Measurements from ENCODE around the gene RC3H1.
"Not testable (repeated sequence)": the region's sequence is repeated elsewhere in the genome, so short reads cannot be mapped to it uniquely, and the experiment has no call there.

The RC3H1 gene

GRCh38 chr1:174022080-174022975 is at the start of gene RC3H1:
TSS of gene RC3H1 (minus strand) at chr1:174022357. CDS start at chr1:173992985, 29,372 bp downstream.
- no peak for DNase-seq (ENCODE audit: low read depth)

GRCh38 chr1:174070614-174071013 is 48.5 kb upstream of the RC3H1 start:
- DNase-seq (ENCODE audit: low read depth) = no peak

GRCh38 chr1:174068000-174068399 is 45.8 kb upstream of the RC3H1 start:
- DNase-seq (ENCODE audit: low read depth) = peak; percentile 14

- DNase-seq (ENCODE audit: low read depth) = no peak
Measured at GRCh38 chr1:174060090-174060489, 37.9 kb upstream of the RC3H1 start.

GRCh38 chr1:174058624-174059023 is 36.5 kb upstream of the RC3H1 start:
- no peak for DNase-seq (ENCODE audit: low read depth)

- DNase-seq (ENCODE audit: low read depth) = not testable (repeated sequence)
Measured at GRCh38 chr1:174056609-174057008, 34.5 kb upstream of the RC3H1 start.

- not testable (repeated sequence) for DNase-seq (ENCODE audit: low read depth)
Measured at GRCh38 chr1:174055797-174056196, 33.6 kb upstream of the RC3H1 start.

- DNase-seq (ENCODE audit: low read depth) = no peak
Measured at GRCh38 chr1:174053826-174054225, 31.7 kb upstream of the RC3H1 start.

- no peak for DNase-seq (ENCODE audit: low read depth)
Measured at GRCh38 chr1:174052621-174053020, 30.5 kb upstream of the RC3H1 start.

GRCh38 chr1:174051956-174052355 is 29.8 kb upstream of the RC3H1 start:
- no peak for DNase-seq (ENCODE audit: low read depth)

GRCh38 chr1:174049514-174049913 is 27.4 kb upstream of the RC3H1 start:
- no peak for DNase-seq (ENCODE audit: low read depth)

GRCh38 chr1:174044418-174045222 is 22.5 kb upstream of the RC3H1 start:
- no peak for DNase-seq (ENCODE audit: low read depth)

GRCh38 chr1:174042509-174042908 is 20.4 kb upstream of the RC3H1 start:
- DNase-seq (ENCODE audit: low read depth) = not testable (repeated sequence)

- DNase-seq (ENCODE audit: low read depth) = no peak
Measured at GRCh38 chr1:174041369-174041768, 19.2 kb upstream of the RC3H1 start.

GRCh38 chr1:174040387-174040786 is 18.2 kb upstream of the RC3H1 start:
- peak; percentile 65 for DNase-seq (ENCODE audit: low read depth)

GRCh38 chr1:174039027-174039426 is 16.9 kb upstream of the RC3H1 start:
- DNase-seq (ENCODE audit: low read depth) = peak; percentile 28

GRCh38 chr1:174036798-174037197 is 14.6 kb upstream of the RC3H1 start:
- no peak for DNase-seq (ENCODE audit: low read depth)

GRCh38 chr1:174036204-174036603 is 14.0 kb upstream of the RC3H1 start:
- no peak for DNase-seq (ENCODE audit: low read depth)

- DNase-seq (ENCODE audit: low read depth) = no peak
Measured at GRCh38 chr1:174032671-174033222, 10.6 kb upstream of the RC3H1 start.

GRCh38 chr1:174031099-174031498 is 8.9 kb upstream of the RC3H1 start:
- no peak for DNase-seq (ENCODE audit: low read depth)

GRCh38 chr1:174028495-174028894 is 6.3 kb upstream of the RC3H1 start:
- DNase-seq (ENCODE audit: low read depth) = no peak

GRCh38 chr1:174023440-174023839 is 1.3 kb upstream of the RC3H1 start:
- no peak for DNase-seq (ENCODE audit: low read depth)

GRCh38 chr1:174022976-174023277 is 770 bp upstream of the RC3H1 start:
- DNase-seq (ENCODE audit: low read depth) = no peak

Data from non-pigmented ciliary epithelial cell (primary cell).